GM19438 (cell line): ENCODE measurements around the gene EPHX1.
"Not testable (repeated sequence)": the region's sequence is repeated elsewhere in the genome, so short reads cannot be mapped to it uniquely, and the experiment has no call there.

Experiments
- ATAC-seq: cut with Tn5 transposase; IDR thresholded peaks from one replicate; pipeline ENCODE4 v1.9.1; 2021; ENCODE audit warnings: low read depth; ENCODE audit not compliant: unreplicated experiment

The EPHX1 gene

GRCh38 chr1:225880222-225880588, 70.3 kb downstream of the EPHX1 start:
- no peak for ATAC-seq

- ATAC-seq: no peak
These were observed 70.7 kb downstream of the EPHX1 start for GRCh38 chr1:225880636-225881035.

GRCh38 chr1:225881081-225881958, 71.4 kb downstream of the EPHX1 start:
- peak; percentile 33 for ATAC-seq

- peak; percentile 63 for ATAC-seq
These were observed 72.2 kb downstream of the EPHX1 start, which contains the start of gene TMEM63A for GRCh38 chr1:225881959-225882693. Gene TMEM63A (minus strand): TSS chr1:225882380. CDS start chr1:225877580, 4,800 bp downstream.

GRCh38 chr1:225882694-225883615, 73.0 kb downstream of the EPHX1 start:
- ATAC-seq: peak; percentile 15

GRCh38 chr1:225883616-225884265, 73.8 kb downstream of the EPHX1 start:
- ATAC-seq: no peak

- no peak for ATAC-seq
These were observed 75.4 kb downstream of the EPHX1 start for GRCh38 chr1:225885336-225885735.

- ATAC-seq: no peak
These were observed 76.5 kb downstream of the EPHX1 start for GRCh38 chr1:225886159-225887029.

- ATAC-seq: no peak
These were observed 77.0 kb downstream of the EPHX1 start for GRCh38 chr1:225887030-225887314.

GRCh38 chr1:225887554-225888288, 77.8 kb downstream of the EPHX1 start:
- ATAC-seq: not testable (repeated sequence)

- ATAC-seq: no peak
These were observed 78.5 kb downstream of the EPHX1 start for GRCh38 chr1:225888289-225888897.

- ATAC-seq: no peak
These were observed 79.1 kb downstream of the EPHX1 start, which contains the start of gene LEFTY1 for GRCh38 chr1:225888898-225889601. Gene LEFTY1 (minus strand): TSS chr1:225889146. CDS start chr1:225889066, 80 bp downstream.

- ATAC-seq: no peak
These were observed 79.8 kb downstream of the EPHX1 start for GRCh38 chr1:225889743-225890142.

GRCh38 chr1:225890346-225891228, 80.7 kb downstream of the EPHX1 start:
- no peak for ATAC-seq

GRCh38 chr1:225891229-225891972, 81.5 kb downstream of the EPHX1 start:
- ATAC-seq: no peak

GRCh38 chr1:225892307-225892706, 82.4 kb downstream of the EPHX1 start:
- ATAC-seq: no peak
